Kidney tubule cell (primary cell): ENCODE data around the gene HLX.
A peak's percentile ranks its signal among the peaks of the same experiment; 100 is the strongest.

Experiments used
- DNase-seq: peaks from one replicate; pipeline ENCODE4 v3.0.0-alpha.2; 2018; ENCODE audit warnings: low spot score

Gene HLX

DNA sequence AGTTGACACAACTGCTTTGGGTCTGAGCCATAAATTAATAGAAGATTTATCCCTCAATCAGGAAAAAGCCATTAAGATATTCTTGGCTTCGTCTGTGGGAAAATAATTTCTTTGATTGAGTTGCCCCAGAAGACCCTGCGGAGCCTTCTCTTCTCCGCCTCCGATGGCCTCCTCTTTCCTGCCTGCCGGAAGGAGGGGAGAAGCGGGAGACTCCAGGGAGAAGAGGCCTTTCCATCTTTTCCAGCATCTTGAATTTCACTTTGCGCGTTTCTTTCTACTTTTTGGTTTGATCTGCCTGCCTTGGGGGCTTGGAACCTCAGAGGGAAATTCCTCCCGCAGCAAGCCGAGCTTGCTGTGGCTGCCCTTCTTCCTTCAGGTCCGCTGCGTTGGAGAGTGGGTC is 16.8 kb downstream of the HLX start:
- DNase-seq: no peak

DNA sequence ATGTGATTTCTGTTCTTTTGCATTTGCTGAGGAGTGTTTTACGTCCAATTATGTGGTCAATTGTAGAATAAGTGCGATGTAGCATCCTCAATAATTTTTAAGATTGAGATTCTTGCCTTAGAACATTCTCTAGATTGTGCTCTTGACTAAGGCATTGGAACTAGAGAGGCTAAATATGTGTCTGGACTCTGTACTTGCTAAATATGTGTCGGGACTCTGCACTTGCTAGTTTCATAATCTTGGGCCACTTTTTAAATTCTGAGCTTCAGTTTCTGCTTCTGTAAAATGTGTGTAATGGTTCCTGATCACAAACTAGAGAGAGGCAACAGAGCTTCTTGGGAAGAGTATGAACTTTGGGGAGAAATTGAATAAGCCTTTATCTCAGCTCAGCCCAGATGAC is 21.6 kb downstream of the HLX start:
- DNase-seq: no peak

DNA sequence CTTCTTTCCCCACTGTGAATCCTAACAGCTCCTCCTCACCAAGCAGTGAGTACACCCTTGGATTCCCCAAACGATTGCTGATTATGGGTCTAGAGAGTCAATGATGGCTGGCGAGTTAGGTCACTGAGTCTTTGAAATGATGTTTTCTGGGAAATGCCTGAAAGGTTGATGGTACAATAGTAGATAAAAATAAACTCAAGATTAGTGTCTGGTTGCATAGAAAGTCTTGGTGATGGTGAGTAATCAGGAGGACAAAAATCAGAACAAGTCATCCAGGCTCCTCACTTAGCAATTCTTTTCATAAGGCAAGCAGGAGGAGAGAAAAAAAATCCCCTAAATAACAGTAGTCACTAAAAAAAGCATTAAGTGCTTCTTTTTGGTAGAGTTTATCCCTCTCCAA is 22.6 kb downstream of the HLX start:
- DNase-seq: no peak

DNA sequence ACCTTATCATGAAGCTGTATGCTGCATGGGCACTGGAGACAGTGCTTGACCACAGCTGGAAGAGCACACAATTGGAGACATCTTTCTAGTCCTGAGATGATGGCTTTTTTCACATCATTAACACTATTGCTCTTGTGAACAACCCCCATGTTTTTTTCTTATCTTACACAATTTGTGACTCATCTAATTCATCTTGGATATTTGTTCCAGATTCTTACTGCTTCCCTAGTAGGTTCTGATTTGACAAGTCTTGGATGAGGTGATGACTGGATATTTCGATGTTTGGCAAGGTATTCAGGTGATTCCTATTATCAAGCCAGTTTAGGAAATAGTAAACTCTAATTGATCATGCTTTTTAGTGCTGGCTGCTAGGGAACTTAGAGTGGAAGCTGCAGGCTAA is 23.7 kb downstream of the HLX start:
- DNase-seq: no peak

DNA sequence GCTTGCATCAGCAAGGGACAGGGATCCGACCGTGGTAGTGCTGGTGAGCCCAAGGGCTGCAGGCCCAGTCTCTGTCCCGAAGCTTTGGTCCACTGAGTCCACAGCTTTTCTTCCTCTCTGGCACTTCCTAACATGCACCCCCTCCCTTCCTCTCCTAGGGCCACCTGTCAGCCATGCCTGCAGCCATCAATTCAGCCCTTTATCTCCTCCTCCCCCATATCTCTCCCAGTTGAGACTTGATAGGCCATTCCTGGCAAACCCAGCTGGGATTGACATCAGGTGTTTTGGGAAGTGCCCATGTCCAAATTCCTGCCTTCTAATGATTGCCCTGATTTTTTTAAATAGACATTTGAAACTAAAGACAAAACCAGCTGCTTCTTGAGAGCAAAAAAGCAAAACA is 25.6 kb downstream of the HLX start:
- DNase-seq: no peak

DNA sequence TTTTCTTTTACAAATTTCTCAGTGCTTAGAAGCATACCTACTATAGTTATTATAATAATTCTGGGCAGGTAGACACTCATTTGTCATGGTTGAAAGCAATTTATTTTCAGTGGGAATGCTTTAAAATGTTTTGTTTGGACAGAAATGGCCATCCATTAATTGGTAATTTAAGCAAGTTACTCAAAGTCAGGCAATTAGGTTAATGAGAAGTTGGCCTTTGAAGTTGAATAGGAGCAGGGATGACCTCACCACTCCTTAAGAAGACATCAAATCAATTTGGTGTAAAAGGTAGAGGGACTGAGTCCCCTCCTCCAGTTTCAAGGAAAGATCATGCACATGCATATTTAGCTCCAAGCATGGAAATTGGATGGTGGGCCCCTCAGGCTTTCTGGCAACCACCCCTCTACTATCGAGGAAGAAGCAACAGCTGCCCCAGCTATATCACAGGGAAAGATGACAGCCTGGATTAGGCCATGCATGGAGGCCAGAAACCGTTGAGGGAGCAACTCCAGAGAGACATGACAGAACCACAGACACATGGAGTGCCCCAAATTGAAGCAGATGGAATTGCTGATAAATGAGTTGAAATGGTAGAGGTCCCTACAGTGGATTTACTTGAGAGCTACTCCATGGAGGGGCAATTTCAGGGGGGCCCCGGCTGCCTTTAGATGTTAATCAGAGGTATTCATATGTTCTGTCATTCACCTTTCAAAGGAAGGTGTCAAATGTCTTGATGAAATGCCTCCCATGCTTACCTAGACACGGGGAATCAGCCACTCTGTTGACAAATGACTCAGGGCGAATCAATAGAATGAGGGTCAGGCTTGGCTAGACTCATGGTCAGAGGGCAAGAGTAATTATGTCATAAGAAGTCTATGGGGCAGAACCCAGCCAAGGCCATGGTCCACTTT is 26.7 kb downstream of the HLX start:
- DNase-seq: peak; percentile 81

DNA sequence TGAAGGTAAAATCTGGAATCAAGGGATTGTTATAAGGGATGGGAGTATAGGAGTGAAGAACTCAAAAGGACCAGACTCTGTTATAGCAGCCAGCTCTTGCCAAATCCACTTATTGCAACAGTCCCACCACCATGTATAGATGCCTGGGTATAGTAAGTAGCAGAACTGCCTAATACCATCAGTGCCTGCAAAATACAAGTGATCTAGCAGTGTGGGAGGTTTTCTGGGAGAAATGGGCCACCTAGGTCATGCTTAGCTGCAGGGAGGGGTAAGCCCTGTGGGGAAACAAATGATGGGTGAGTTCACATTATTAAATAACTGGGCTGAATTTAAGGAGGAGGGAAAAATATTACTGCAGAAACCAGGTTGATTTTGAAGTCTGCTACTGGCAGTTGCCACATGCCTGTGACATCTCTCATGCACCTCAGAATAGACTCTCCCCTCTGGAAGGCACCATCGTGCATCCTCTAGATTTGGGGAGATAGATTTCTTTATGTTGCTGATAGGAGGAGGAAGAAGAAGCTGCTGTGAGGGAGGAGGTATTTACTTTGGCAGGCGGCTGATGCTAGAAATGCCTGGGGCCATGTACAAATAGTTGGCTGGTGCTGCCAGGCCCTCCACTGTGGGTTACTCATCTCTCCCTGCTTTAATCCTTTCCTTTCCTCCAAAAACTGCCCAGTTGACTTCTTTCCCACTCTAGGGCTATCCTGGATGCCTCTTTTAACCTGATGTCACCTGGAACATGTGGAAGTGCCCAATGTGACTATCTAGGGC is 27.5 kb downstream of the HLX start:
- DNase-seq: peak; percentile 37

DNA sequence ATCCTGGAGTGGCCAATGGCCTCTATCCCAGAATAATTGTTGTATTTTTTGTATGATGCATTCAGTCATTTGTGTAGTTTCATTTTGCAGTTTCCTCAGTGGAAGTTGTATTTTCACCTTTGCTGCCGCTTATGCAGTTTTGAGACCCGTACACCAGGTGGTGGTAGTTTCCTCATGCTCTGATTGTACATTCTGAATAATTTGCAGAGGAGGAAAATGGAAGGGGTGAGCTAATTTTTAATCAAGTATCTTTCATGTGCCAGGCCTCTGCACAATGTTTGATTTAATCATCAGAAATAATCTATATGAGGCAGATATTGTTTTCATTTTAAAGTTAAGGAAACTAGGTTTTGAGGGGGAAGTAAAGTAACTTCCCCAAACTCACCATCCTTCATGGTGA is 29.5 kb downstream of the HLX start:
- peak; percentile 54 for DNase-seq

DNA sequence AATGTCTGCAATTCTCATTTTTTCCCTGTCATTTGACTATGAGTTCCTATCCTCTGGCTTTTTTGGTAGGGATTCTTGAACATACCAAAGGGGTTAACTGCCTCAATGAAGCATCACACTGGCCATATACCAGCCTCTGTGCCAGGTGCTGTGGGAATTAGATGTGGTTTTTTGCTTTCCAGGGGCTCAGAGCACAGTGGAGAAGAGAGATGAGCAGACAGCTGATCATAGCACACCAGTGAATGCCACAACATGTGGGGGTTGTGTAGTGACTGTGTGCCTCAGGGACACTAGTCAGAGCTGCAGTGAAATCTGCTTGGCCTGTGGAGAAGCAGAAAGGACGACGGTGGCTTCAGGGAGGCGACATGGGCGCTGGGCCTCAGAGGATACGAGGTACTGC is 30.8 kb downstream of the HLX start:
- DNase-seq: no peak

DNA sequence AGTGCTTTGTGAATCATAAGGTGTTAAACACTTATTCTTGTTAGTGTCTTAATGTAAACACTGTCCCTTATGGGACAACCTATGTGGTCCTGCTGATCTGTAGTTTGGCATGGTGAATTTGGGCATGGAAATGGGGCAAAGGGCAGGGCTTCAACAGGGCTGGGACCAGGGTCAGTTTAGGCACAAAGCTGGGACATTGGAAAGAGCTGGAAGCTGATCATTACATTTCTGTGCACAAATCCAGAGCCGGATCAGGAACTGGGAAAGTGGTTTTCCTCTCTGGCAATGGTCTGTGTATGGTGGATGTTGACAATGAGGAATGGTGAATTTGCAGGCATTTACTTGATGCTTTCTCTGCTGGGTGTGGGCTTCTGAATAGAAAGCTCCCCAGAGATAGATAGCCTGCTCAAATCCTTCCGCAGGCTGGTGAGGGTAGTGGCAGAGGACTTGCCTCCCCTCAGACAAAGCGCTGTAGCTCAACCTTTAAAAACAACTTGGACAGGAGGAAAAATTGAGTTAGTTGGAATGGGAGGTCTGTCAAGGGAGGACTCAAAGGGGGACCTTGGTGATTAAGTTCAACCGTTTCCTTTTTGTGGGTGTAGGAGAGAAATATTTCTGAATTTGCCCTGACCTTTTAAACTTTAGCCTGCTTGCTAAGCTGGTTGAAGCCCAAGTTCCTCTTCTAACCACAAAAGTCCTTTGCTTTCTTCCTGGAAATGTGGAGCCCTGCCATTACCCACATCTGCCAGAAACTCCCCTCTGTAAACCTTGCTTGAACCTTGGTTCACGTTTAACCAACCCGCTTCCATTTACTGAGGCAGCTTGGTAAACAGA is 35.3 kb downstream of the HLX start:
- DNase-seq: no peak

DNA sequence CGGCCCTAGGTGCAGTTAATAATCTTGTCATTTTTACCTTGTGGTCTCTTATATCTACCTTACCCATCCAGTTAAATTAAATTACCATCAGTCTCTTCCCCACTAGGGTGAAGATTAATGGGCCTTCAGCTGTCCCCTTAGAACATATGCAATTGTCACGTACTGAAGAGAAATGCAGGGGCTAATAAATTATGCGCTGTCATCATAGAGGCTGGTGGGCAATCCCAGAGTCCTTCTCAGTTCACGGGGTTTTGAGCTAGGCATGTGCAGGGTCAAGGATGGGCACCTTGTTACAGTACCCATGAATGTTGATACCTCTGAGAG is 35.8 kb downstream of the HLX start:
- DNase-seq: no peak

DNA sequence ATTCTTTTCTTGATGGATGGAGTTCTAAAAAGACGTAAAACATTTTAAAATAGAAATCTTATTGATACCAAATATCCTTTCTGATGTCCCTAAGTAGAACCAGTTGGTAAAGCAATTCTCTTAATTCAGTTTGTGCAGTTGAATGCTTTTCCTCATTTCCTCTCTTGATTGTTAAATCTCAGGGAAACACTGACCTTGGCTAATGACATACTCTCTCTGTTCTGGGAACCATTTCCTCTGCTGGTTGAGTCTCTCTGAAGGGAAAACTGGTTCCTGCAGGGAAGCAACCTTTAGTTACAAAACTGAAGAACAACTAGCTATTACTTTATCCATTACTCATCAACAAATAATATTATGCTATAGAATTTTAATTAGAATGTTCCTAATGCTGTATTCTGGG is 36.7 kb downstream of the HLX start:
- no peak for DNase-seq

DNA sequence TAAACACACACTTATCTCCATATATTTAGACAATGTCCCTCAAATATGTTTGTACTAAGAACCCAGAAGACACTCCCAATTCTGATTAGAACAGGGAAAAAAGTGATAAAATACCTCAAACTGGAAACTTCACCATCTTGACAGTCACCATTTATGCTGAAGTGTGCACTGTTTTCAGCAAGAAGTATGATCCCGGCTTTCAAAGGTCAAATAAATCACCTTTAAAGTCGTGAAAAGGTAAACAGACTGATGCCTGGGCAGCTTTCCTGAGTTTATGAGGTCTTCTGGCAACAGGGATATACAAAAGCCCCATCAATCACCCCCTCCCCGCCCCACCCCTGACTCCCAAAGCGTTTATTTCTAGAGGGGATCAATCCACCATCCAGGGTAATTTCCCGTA is 37.9 kb downstream of the HLX start:
- DNase-seq: no peak

DNA sequence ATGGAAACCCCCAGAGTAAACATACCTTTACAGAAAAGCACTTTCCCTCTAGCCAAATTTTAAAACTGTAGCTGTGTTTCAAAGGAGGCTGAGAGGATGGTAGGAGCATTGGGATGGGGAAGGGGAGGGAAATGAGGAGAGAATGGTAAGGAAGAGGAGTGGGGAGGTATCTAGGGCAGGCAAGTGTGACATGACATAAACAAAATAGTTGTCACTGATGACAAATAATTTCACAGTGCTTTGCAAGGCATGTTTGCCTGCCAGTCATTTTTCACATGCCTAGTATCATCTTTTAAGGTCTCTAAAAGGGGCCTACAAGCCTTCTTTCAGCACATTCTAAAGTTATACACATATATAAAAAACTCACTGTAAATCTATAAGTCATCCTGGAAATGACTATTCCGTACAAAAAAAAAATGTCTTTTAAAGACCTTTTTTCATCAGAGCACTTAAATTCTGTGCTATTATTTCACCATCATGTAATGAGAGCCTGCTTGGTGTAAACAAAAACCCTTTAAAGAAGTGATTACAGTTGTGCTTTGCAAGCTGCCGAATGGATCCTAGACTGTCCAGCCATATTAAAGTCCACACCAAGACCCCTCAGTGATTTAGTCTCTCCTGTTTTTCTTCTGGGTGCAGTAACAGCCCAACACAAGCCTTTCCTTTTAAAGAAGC is 38.4 kb downstream of the HLX start:
- no peak for DNase-seq

DNA sequence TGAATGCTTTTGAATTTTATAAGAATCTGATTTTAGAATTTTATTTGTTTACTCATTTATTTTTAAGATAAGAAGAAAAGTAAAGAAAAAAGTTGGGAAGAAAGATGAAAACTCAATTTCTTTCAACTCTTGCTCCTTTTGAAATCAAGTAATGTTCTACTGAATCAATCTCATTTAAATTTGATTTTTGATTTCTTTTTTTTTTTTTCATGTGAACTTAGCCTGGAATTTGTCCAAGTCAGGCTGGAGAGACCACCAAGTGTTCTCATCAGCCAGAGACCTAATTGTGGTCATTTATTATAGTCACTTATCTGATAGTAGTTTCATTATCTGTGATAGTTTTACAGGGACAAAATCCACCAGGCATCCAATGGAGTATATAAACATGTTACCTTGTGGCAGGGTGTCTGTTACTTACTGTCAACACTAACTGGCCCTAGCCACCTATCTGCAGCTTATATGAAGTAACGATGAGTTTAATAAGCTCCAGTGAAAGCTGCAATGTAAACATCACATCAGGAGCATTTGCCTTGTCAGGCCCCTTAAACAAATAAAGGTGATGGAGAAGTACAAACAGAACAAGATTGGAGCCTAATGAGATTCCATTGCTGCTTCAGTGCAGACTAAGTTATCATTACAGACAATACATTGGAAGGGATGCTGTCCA is 39.2 kb downstream of the HLX start:
- no peak for DNase-seq

DNA sequence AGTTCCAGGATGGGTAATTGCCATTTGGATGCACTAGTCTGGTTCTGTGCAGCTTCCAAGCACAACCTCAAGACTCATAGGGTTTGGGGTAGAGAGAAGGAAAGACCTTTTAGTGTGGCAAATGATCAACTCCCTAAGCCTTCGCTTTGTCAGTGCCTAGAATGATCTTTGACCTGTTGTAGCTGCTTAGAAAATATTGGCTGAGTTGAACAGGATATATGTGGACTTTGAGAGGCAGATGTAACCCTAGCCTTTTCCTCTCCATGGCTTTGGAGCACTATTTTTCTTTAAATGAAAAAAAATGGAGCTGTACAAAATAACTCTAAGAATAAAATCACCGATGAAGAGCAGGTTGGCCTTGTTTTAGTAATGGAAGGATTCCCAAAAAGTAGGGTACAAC is 41.7 kb downstream of the HLX start:
- DNase-seq: no peak

DNA sequence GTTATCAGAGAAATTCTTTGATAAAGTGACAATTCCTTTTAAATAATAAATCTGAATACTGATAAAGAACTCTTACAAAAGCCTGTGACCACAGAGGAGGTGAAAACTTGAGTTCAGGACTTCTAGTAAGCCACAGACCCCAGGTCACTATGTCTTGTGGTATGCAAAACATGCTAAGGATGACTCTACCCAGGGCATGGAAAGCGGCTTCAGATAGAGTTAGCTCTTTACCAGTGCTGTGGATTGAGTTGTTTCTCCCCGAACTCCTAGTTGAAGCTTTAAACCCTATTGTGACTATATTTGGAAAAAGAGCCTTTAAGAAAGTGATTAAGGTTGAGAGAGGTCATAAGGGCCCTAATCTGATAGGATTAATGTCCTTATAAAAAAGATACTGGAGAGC is 42.3 kb downstream of the HLX start:
- no peak for DNase-seq

DNA sequence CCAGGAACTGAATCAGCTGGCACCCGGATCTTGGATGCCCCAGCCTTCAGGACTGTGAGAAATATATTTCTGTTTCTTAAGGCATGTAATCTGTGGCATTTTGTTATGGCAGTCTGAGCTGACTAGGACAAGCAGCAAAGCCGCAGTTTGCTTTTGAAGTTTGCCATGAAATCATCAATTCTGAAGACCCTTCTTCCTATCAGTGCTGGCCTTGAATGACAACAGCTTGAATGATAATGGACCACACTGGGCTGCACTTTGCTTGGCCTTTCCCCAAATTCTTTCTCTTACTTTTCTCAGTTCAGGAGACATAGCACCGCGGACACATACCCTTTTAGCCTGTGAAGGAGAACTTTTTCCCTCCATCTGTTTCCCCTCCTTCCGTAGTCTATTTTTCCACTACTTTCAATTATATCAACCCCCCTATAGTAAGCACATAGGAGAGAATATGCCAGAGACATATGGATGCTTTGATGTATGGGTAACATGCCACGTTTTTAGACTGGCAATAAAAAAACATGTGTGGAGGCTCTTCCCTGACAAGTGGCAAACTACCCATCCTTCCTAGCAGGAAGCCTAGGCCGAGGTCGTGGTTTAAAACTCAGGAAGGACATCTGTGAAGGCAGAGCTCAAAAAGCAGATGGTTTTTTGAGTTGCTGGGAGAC is 42.9 kb downstream of the HLX start:
- no peak for DNase-seq

DNA sequence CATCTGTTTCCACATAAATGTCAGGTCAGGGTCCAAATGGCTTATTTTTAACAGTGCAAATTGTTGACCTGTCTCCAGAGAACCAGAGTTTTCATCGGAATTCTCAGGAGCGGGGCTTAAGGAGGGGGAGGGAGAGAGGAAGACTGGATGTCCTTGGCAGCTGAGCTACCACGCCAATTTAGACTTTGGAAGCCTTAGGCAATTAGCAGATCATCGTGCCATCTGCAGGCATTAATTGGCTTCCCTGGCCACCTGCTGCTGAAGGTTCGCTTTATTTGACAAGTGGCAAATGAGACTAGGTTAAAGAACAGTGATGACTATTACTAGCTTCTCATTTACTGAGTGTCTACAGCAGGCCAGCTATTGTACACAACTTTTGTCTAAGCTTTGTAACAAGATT is 43.7 kb downstream of the HLX start:
- no peak for DNase-seq

DNA sequence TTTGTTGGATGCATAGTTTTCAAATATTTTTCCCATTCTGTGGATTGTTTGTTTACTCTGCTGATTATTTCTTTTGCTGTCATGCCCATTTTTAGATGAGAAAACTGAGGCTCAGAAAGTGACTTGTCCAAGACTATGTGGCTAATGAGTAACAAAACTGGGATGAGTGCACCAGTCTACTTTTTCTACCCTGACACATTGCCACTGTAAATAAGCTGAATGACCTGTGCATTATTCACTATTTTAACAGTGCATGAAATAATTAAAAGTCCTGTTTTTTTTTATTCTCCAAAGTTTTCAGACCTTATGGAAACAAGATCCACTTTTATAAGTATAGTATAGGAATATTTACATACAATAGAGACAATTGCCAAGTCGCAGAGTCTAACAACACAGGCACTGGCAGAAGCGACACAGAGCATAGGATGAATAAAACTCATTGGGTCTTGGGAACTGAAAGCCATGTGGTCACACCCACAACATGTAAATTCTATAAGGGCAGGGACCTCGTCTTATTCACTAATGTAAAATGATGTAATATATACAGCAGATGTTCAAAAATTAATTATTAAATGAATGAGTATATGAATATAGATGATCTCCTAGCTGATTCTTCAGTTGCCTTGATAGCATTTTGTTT is 45.2 kb downstream of the HLX start:
- peak; percentile 12 for DNase-seq

DNA sequence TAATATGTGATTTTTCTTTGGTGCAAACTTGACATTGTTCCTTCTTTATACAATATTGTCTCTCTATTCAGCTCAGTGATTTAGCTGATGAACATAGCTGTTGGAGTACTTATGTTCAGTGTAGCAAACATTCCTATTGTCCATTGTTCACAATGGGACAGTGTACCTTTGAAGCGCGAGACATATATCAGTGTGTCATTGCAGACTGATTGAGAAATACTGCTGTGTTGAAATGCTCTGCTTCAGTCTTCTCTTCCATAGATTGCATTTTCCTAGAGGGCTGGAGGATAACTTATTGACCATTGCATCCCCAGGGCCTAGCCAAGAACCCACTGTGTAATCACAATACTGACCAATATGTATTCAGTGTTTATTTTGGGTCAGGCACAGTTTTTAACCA is 46.5 kb downstream of the HLX start:
- DNase-seq: no peak
